Measurements from ENCODE around the gene SLC16A9. TPM values are rescaled to one million over a fixed set of nuclear protein-coding genes. Genes with fewer than 3 reads are reported as not detected.
"Not testable (repeated sequence)": the region's sequence is repeated elsewhere in the genome, so short reads cannot be mapped to it uniquely, and the experiment has no call there.

The SLC16A9 gene
- polyA plus RNA-seq, 1 experiment, result 0.05 TPM

DNA sequence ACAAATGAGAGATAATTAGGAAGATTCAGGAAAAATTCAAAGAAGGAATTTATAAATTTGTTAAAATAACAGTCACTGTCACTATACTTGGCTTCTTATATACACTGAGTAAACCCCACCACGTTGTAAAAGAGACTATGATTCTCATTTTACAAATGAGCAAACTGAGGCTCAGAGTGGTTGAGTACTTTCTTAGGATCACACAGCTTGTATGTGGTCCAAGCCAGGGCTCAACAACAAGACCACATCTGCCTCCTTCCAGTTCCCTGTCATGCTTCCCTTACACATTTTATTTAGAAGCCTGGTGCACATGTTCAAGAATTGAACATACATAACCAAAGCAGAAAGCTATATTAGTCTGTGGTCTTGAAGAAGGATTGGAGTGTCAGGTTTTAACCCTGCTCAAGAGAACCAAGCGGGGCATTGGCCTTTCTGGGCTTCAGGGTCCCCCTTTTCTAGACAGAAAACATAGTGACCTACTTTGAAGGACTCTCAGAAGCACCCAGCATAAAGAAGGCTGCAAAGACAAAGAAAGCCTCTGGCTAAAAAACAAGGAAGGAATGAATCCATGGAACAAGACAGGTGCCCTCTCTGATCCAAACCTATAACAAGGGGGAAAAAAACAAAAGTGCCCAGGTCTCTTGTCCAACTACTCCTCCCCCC, 42.8 kb upstream of the SLC16A9 start:
- TF ChIP-seq CTCF (IDR thresholded peaks at IDR 0.05; ENCODE audit: insufficient read depth, low read depth, low read length), result no peak
- no peak for DNase-seq (ENCODE audit: low read depth)
- POLR2A ChIA-PET, result no interaction called here
- CTCF ChIA-PET, result no interaction called here
- H3K27me3 ChIP-seq (ENCODE audit: control insufficient read depth, insufficient read depth, low read length), result no peaks in the 10 kb centered on the region; the same call in 1 of the 2 replicates
- H3K4me3 ChIP-seq (ENCODE audit: low read depth, low read length), result no peak overlapping the region
- H3K36me3 ChIP-seq (ENCODE audit: control insufficient read depth, insufficient read depth, low read length), result no peaks in the 10 kb centered on the region

- no peak overlapping the region for H3K4me3 ChIP-seq (ENCODE audit: low read depth, low read length)
- H3K27me3 ChIP-seq (ENCODE audit: control insufficient read depth, insufficient read depth, low read length), result no peaks in the 10 kb centered on the region; the same call in 1 of the 2 replicates
- DNase-seq (ENCODE audit: low read depth), result no peak
- H3K36me3 ChIP-seq (ENCODE audit: control insufficient read depth, insufficient read depth, low read length), result no peaks in the 10 kb centered on the region
- ChIA-PET CTCF (interaction anchor here (0.6 kb wide), 1 partner anchor 8 kb away, joined by 3 read pairs; no protein-coding TSS in a partner anchor), POLR2A (no interaction called here)
- TF ChIP-seq CTCF (IDR thresholded peaks at IDR 0.05; ENCODE audit: insufficient read depth, low read depth, low read length), result no peak
These were observed 40.7 kb upstream of the SLC16A9 start for GRCh38 chr10:59750155-59750945.

DNA sequence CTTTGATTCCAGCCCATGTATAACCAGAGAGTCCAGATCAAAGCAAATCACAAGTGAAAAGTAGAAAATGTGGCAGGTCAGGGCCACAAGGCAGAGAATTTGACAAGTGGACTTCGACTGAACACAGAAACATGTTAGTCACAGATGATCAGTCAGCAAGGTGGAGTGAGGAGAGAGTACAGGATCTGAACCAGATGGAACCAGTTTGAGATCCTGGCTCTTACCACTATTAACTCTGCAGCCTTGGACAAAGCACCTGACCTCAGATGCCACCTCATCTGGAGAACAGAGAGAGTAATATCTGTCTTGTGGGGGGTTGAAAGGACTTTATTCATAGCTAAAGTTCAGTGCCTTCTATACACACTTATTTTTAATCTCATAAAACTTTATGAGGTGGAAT, 39.2 kb upstream of the SLC16A9 start:
- Histone ChIP-seq H3K4me3 (ENCODE audit: low read depth, low read length) (no peak overlapping the region), H3K27me3 (ENCODE audit: control insufficient read depth, insufficient read depth, low read length) (no peaks in the 10 kb centered on the region; the same call in 1 of the 2 replicates), H3K36me3 (ENCODE audit: control insufficient read depth, insufficient read depth, low read length) (no peaks in the 10 kb centered on the region)
- CTCF ChIA-PET, result no interaction called here
- POLR2A ChIA-PET, result no interaction called here
- DNase-seq (ENCODE audit: low read depth), result no peak
- no peak for TF ChIP-seq CTCF (IDR thresholded peaks at IDR 0.05; ENCODE audit: insufficient read depth, low read depth, low read length)

DNA sequence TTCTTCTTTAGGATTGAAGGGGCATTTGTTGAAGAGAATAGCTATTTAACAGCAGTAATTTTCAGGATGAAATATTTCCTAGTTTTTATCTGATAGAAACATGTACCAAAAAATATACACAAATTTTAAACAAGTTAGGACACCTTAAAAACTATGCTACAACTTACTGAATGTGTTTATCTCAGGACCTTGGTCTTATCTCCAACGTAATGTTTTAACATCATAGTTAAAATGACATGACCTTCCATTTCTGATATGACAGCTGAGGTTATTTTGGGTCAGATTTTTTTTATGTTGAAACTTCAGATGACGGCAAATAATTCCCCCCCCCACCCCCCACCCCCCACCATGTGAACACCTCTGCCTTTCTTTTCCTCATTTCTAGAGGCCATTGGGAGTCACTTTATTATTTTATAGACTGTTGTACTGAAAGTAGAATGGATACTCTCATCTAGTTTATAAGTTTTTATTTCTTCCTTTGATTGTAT, 35.6 kb upstream of the SLC16A9 start:
- Histone ChIP-seq H3K36me3 (ENCODE audit: control insufficient read depth, insufficient read depth, low read length) (no peaks in the 10 kb centered on the region), H3K27me3 (ENCODE audit: control insufficient read depth, insufficient read depth, low read length) (no peaks in the 10 kb centered on the region), H3K4me3 (ENCODE audit: low read depth, low read length) (no peak overlapping the region)
- ChIA-PET POLR2A (no interaction called here), CTCF (no interaction called here)
- DNase-seq (ENCODE audit: low read depth), result no peak
- TF ChIP-seq CTCF (IDR thresholded peaks at IDR 0.05; ENCODE audit: insufficient read depth, low read depth, low read length), result no peak

DNA sequence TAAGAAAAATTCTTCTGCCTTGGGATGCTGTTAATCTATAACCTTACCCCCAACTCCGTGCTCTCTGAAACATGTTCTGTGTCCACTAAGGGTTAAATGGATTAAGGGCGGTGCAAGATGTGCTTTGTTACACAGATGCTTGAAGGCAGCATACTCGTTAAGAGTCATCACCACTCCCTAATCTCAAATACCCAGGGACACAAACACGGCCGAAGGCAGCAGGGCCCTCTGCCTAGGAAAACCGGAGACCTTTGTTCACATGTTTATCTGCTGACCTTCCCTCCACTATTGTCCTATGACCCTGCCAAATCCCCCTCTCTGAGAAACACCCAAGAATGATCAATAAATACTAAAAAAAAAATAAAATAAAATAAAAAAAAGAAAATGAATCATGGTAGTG, 35.1 kb upstream of the SLC16A9 start:
- POLR2A ChIA-PET; H3K4me3 ChIP-seq (ENCODE audit: low read depth, low read length); CTCF ChIA-PET: not testable (repeated sequence)

GRCh38 chr10:59744156-59744555, 34.5 kb upstream of the SLC16A9 start:
- DNase-seq (ENCODE audit: low read depth); H3K36me3 ChIP-seq (ENCODE audit: control insufficient read depth, insufficient read depth, low read length); CTCF ChIA-PET; H3K27me3 ChIP-seq (ENCODE audit: control insufficient read depth, insufficient read depth, low read length); POLR2A ChIA-PET; H3K4me3 ChIP-seq (ENCODE audit: low read depth, low read length): not testable (repeated sequence)

More for the DNA sequence above, 35.1 kb upstream of the SLC16A9 start:
- not testable (repeated sequence) for DNase-seq (ENCODE audit: low read depth); H3K27me3 ChIP-seq (ENCODE audit: control insufficient read depth, insufficient read depth, low read length); H3K36me3 ChIP-seq (ENCODE audit: control insufficient read depth, insufficient read depth, low read length)
